Neural progenitor cell (in vitro differentiated cells): ENCODE data around the gene TUB. TPM values are rescaled to one million over a fixed set of nuclear protein-coding genes. Genes with fewer than 3 reads are reported as not detected.

Source experiments
- DNase-seq: peaks from one replicate; pipeline ENCODE4 v3.0.0-alpha.2; 2016; ENCODE audit warnings: low spot score
- H2AFZ ChIP-seq: fragments of 200-600 bp; sonication (generic); replicated peaks from 2 replicates; pipeline ENCODE4 v1.6.1; 2016; ENCODE audit warnings: antibody characterized with exemption
- H3F3A ChIP-seq: fragments of 200-600 bp; sonication (generic); 2 replicates; pipeline ENCODE4 v1.6.1; 2016; ENCODE audit warnings: antibody characterized with exemption, low read depth
- H3K27ac ChIP-seq: fragments of 200-600 bp; sonication (generic); 2 replicates; pipeline ENCODE4 v1.5.1; 2016; ENCODE audit warnings: mild to moderate bottlenecking
- H3K27me3 ChIP-seq: fragments of 200-600 bp; sonication (generic); 2 replicates; pipeline ENCODE4 v1.6.1; 2016; ENCODE audit warnings: mild to moderate bottlenecking, moderate library complexity
- H3K36me3 ChIP-seq: fragments of 200-600 bp; sonication (generic); 2 replicates; pipeline ENCODE4 v1.5.1; 2016
- H3K4me1 ChIP-seq: fragments of 200-600 bp; sonication (generic); 2 replicates; pipeline ENCODE4 v1.6.1; 2016; ENCODE audit warnings: mixed run types
- H3K4me2 ChIP-seq: fragments of 200-600 bp; sonication (generic); 2 replicates; pipeline ENCODE4 v1.6.1; 2016
- H3K4me3 ChIP-seq: fragments of 200-600 bp; sonication (generic); 2 replicates; pipeline ENCODE4 v1.5.1; 2016
- H3K79me2 ChIP-seq: fragments of 200-600 bp; sonication (generic); 2 replicates; pipeline ENCODE4 v1.6.1; 2016; ENCODE audit warnings: low read depth
- H3K9ac ChIP-seq: fragments of 200-600 bp; sonication (generic); 2 replicates; pipeline ENCODE4 v1.6.1; 2016
- H3K9me3 ChIP-seq: fragments of 200-600 bp; sonication (generic); 2 replicates; pipeline ENCODE4 v1.5.1; 2016; ENCODE audit warnings: low read depth
- H4K20me1 ChIP-seq: fragments of 200-600 bp; sonication (generic); 2 replicates; pipeline ENCODE4 v1.6.1; 2016; ENCODE audit warnings: low read depth
- H3K27ac Mint-ChIP-seq: 3 replicates; pipeline ENCODE4 v1.8.0; 2021; ENCODE audit warnings: mixed read lengths
- H3K27me3 Mint-ChIP-seq: 2 replicates; pipeline ENCODE4 v1.8.0; 2022; ENCODE audit warnings: low read depth, mild to moderate bottlenecking, inconsistent platforms, moderate library complexity, mixed read lengths; ENCODE audit not compliant: insufficient read depth
- H3K36me3 Mint-ChIP-seq: 3 replicates; pipeline ENCODE4 v1.8.0; 2021; ENCODE audit warnings: mixed read lengths
- H3K4me1 Mint-ChIP-seq: 3 replicates; pipeline ENCODE4 v1.8.0; 2021; ENCODE audit warnings: mixed read lengths
- H3K4me3 Mint-ChIP-seq: 3 replicates; pipeline ENCODE4 v1.8.0; 2021; ENCODE audit warnings: mild to moderate bottlenecking, moderate library complexity, mixed read lengths
- H3K9me3 Mint-ChIP-seq: 3 replicates; pipeline ENCODE4 v1.8.0; 2020; ENCODE audit warnings: mixed read lengths
- CTCF ChIP-seq: fragments of 200-600 bp; sonication (generic); IDR thresholded peaks from 2 replicates; pipeline ENCODE4 v1.5.1; 2017; ENCODE audit warnings: antibody characterized with exemption, mild to moderate bottlenecking
- EZH2 ChIP-seq: fragments of 200-600 bp; sonication (generic); IDR thresholded peaks from 2 replicates; pipeline ENCODE4 v1.6.1; 2017; ENCODE audit warnings: antibody characterized with exemption, mild to moderate bottlenecking, moderate library complexity
- EZH2phosphoT487 ChIP-seq: fragments of 200-600 bp; sonication (generic); IDR thresholded peaks from 2 replicates; pipeline ENCODE4 v1.6.1; 2017; ENCODE audit warnings: antibody characterized with exemption
- total RNA-seq: library from RNA; depleted of rRNA; stranded (reverse); fragments of >200 nt; gene quantifications from 2 replicates; pipeline ENCODE4 v1.2.3, GENCODE V29; 2015; ENCODE audit warnings: low replicate concordance

The TUB gene
- total RNA-seq, 1 donor from 2014 or later: 28.7 TPM

- Histone ChIP-seq H3K79me2 (no peaks in the 10 kb centered on the region), H3K9ac (no peak overlapping the region), H3K4me2 (no peak overlapping the region), H2AFZ (peak overlapping the region; percentile 39), H3K36me3 (no peaks in the 10 kb centered on the region), H3K27me3 (no peaks in the 10 kb centered on the region), H3F3A (no peaks in the 10 kb centered on the region), H4K20me1 (no peaks in the 10 kb centered on the region), H3K27ac (no peak overlapping the region), H3K9me3 (no peaks in the 10 kb centered on the region), H3K4me3 (no peak overlapping the region), H3K4me1 (no peaks in the 10 kb centered on the region)
- TF ChIP-seq EZH2 (no peak), CTCF (no peak), EZH2phosphoT487 (no peak)
- DNase-seq: no peak
- Mint-ChIP-seq H3K27ac (no peak overlapping the region), H3K9me3 (no peaks in the 10 kb centered on the region), H3K4me3 (no peak overlapping the region), H3K4me1 (peaks cover 10% of the 10 kb centered on the region), H3K27me3 (peaks cover 9% of the 10 kb centered on the region), H3K36me3 (no peaks in the 10 kb centered on the region)
These were observed 20.8 kb upstream of the TUB start for GRCh38 chr11:8060146-8060719.

- no peaks in the 10 kb centered on the region for H3K27me3 ChIP-seq
- no peak for DNase-seq
- H3K79me2 ChIP-seq: no peaks in the 10 kb centered on the region
- H3F3A ChIP-seq: no peaks in the 10 kb centered on the region
- TF ChIP-seq EZH2phosphoT487 (no peak), CTCF (no peak), EZH2 (no peak)
- no peak overlapping the region for H3K4me2 ChIP-seq
- no peaks in the 10 kb centered on the region for H3K9me3 ChIP-seq
- no peaks in the 10 kb centered on the region for H4K20me1 ChIP-seq
- no peak overlapping the region for H2AFZ ChIP-seq
- Mint-ChIP-seq H3K27me3 (peaks cover 9% of the 10 kb centered on the region), H3K9me3 (no peaks in the 10 kb centered on the region), H3K27ac (no peak overlapping the region), H3K36me3 (no peaks in the 10 kb centered on the region), H3K4me1 (peaks cover 10% of the 10 kb centered on the region), H3K4me3 (no peak overlapping the region)
- H3K27ac ChIP-seq: no peak overlapping the region
- H3K4me1 ChIP-seq: no peaks in the 10 kb centered on the region
- no peaks in the 10 kb centered on the region for H3K36me3 ChIP-seq
- H3K4me3 ChIP-seq: no peak overlapping the region
- H3K9ac ChIP-seq: no peak overlapping the region
These were observed 20.0 kb upstream of the TUB start for GRCh38 chr11:8060801-8061554.

- H3K79me2 ChIP-seq: no peaks in the 10 kb centered on the region
- no peaks in the 10 kb centered on the region for H3K27me3 ChIP-seq
- no peak overlapping the region for H3K9ac ChIP-seq
- peaks cover 10% of the 10 kb centered on the region for H3K27me3 Mint-ChIP-seq
- no peaks in the 10 kb centered on the region for H3F3A ChIP-seq
- peaks cover 10% of the 10 kb centered on the region for H3K4me1 Mint-ChIP-seq
- no peak for DNase-seq
- no peaks in the 10 kb centered on the region for H3K9me3 Mint-ChIP-seq
- TF ChIP-seq EZH2phosphoT487 (no peak), CTCF (no peak), EZH2 (no peak)
- H3K27ac ChIP-seq: no peak overlapping the region
- no peaks in the 10 kb centered on the region for H4K20me1 ChIP-seq
- H3K4me1 ChIP-seq: no peaks in the 10 kb centered on the region
- no peaks in the 10 kb centered on the region for H3K9me3 ChIP-seq
- no peak overlapping the region for H3K4me3 Mint-ChIP-seq
- no peak overlapping the region for H2AFZ ChIP-seq
- no peaks in the 10 kb centered on the region for H3K36me3 Mint-ChIP-seq
- H3K4me3 ChIP-seq: no peak overlapping the region
- no peak overlapping the region for H3K27ac Mint-ChIP-seq
- no peak overlapping the region for H3K4me2 ChIP-seq
- H3K36me3 ChIP-seq: no peaks in the 10 kb centered on the region
These were observed 19.2 kb upstream of the TUB start for GRCh38 chr11:8061555-8062428.
